A549 (cell line): ENCODE data around the gene ZBED5.

Experiments
- CTCF ChIP-seq: fragments of >200 bp; sonication (Bioruptor Twin); formaldehyde crosslinking; IDR thresholded peaks from 3 replicates; pipeline ENCODE4 v1.5.1; 2016
- EP300 ChIP-seq, 2 experiments: fragments of >200 bp; sonication (Bioruptor Twin); formaldehyde crosslinking; IDR thresholded peaks; 2 replicates in 1 of 2; 3 replicates in 1 of 2; pipeline ENCODE4 v1.6.1; 2016 to 2017
- JUNB ChIP-seq: fragments of >200 bp; sonication (Bioruptor Twin); formaldehyde crosslinking; IDR thresholded peaks from 2 replicates; pipeline ENCODE4 v1.6.1; 2016
- MAFK ChIP-seq: fragments of 450-650 bp; IDR thresholded peaks from 2 replicates; pipeline ENCODE4 v1.6.1; 2014; ENCODE audit not compliant: partially characterized antibody
- POLR2A ChIP-seq: IDR thresholded peaks from 2 replicates; pipeline ENCODE4 v1.6.1; 2012; ENCODE audit warnings: mild to moderate bottlenecking, low read length
- RARB ChIP-seq: fragments of 250-450 bp; sonication (Bioruptor Pico); IDR thresholded peaks from 2 replicates; pipeline ENCODE4 v1.8.0; 2021; ENCODE audit warnings: mild to moderate bottlenecking, moderate library complexity
- TP53 ChIP-seq: fragments of 250-450 bp; sonication (Bioruptor Pico); IDR thresholded peaks from 2 replicates; pipeline ENCODE4 v1.5.0; 2021; ENCODE audit warnings: mild to moderate bottlenecking, moderate library complexity

DNA sequence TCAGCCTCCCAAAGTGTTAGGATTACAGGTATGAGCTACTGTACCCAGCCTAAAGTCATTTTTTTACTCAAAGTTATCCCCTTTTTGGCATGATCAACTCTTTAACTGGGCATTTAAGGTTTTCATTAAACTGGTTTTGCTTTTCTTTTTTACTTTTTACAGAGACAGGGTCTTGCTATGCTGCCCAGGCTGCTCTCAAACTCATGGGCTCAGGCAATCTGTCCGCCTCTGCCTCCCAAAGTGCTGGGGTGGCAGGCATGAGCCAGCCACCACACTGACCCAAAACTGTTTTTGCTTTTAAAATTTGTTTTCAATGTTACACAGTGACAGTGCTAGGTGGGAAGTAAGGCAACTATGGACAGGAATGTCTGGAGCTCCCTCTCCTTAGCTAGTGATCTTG lies 3.9 kb upstream of the ZBED5 start:
- TF ChIP-seq JUNB (no peak), CTCF (no peak), RARB (CRISPR knock-in tag) (no peak), TP53 (CRISPR knock-in tag) (no peak), POLR2A (no peak), EP300 (IDR thresholded peaks at IDR 0.05) (no peak), MAFK (no peak)
